Rectal smooth muscle tissue (tissue), 1 donor: ENCODE data around the gene CEP128.

Experiments used
- H3K27ac ChIP-seq: one replicate; pipeline ENCODE4 v1.7.0; 2013; ENCODE audit warnings: low read depth, low read length, inconsistent platforms
- H3K27me3 ChIP-seq: one replicate; pipeline ENCODE4 v1.7.0; 2013; ENCODE audit warnings: low read length; ENCODE audit not compliant: control insufficient read depth, insufficient read depth
- H3K36me3 ChIP-seq: one replicate; pipeline ENCODE4 v1.7.0; 2013; ENCODE audit warnings: low read length; ENCODE audit not compliant: control insufficient read depth, insufficient read depth
- H3K4me1 ChIP-seq: one replicate; pipeline ENCODE4 v1.7.0; 2013; ENCODE audit warnings: low read length; ENCODE audit not compliant: control insufficient read depth, insufficient read depth
- H3K4me3 ChIP-seq: one replicate; pipeline ENCODE4 v1.7.0; 2013; ENCODE audit warnings: low read length
- H3K9ac ChIP-seq: one replicate; pipeline ENCODE4 v1.7.0; 2013; ENCODE audit warnings: low read length

The CEP128 gene

GRCh38 chr14:80608563-80608962 is 333.0 kb downstream of the CEP128 start:
- H3K9ac ChIP-seq: no peak overlapping the region
- H3K27me3 ChIP-seq: no peaks in the 10 kb centered on the region
- no peak overlapping the region for H3K27ac ChIP-seq
- no peak overlapping the region for H3K4me3 ChIP-seq
- no peaks in the 10 kb centered on the region for H3K36me3 ChIP-seq
- H3K4me1 ChIP-seq: no peaks in the 10 kb centered on the region

- H3K27me3 ChIP-seq: no peaks in the 10 kb centered on the region
- no peak overlapping the region for H3K9ac ChIP-seq
- no peaks in the 10 kb centered on the region for H3K36me3 ChIP-seq
- H3K4me1 ChIP-seq: no peaks in the 10 kb centered on the region
- no peak overlapping the region for H3K27ac ChIP-seq
- no peak overlapping the region for H3K4me3 ChIP-seq
Observed at GRCh38 chr14:80607430-80608190, 333.9 kb downstream of the CEP128 start.

- Histone ChIP-seq H3K4me1 (no peaks in the 10 kb centered on the region), H3K9ac (no peak overlapping the region), H3K27me3 (no peaks in the 10 kb centered on the region), H3K4me3 (no peak overlapping the region), H3K36me3 (no peaks in the 10 kb centered on the region), H3K27ac (no peak overlapping the region)
Observed at GRCh38 chr14:80606347-80606772, 335.2 kb downstream of the CEP128 start.

DNA sequence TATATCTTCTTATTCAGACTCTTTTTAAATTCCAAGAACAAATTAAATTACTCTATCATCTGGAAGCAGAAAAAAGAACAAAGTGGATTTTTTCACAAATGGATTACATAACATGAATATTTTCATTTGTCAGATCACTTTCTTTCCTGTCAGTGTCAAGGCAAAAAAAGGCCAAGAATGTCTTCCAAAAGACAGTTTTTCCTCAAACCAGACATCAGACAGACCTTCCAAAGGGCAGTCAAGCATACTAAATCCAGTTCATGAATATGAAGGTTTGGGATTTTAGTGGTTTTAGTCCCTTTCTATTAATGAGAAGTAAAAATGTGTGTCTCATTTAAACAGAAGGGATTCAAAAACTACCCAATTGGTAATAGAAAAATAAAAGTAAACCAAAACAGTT is 336.0 kb downstream of the CEP128 start:
- Histone ChIP-seq H3K27me3 (no peaks in the 10 kb centered on the region), H3K27ac (no peak overlapping the region), H3K36me3 (no peaks in the 10 kb centered on the region), H3K9ac (no peak overlapping the region), H3K4me1 (no peaks in the 10 kb centered on the region), H3K4me3 (no peak overlapping the region)

DNA sequence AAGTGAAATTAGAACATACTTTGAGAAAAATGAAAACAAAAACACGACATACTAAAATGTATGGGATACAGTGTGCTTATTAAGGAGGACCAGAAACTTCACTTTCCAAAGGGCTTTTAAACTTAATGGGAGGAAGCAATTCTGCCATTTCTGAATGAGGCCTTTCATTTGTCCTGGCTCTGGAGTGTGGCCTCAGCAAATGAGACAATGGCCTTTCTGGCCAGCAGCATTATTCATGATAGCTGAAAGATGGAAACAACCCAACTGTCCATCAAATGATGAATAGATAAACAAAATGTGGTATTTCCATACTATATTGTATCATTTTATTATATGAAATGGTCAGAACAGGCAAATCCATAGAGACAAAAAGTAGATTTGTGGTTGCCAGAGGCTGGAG is 338.6 kb downstream of the CEP128 start:
- H3K4me3 ChIP-seq: no peak overlapping the region
- no peak overlapping the region for H3K27ac ChIP-seq

GRCh38 chr14:80587096-80587724 is 354.3 kb downstream of the CEP128 start:
- H3K27ac ChIP-seq: no peak overlapping the region
- H3K9ac ChIP-seq: no peak overlapping the region
- no peaks in the 10 kb centered on the region for H3K4me1 ChIP-seq
- no peak overlapping the region for H3K4me3 ChIP-seq
- no peaks in the 10 kb centered on the region for H3K27me3 ChIP-seq
- H3K36me3 ChIP-seq: no peaks in the 10 kb centered on the region

More for the DNA sequence above, 338.6 kb downstream of the CEP128 start:
- H3K4me1 ChIP-seq: no peaks in the 10 kb centered on the region
- no peak overlapping the region for H3K9ac ChIP-seq
- no peaks in the 10 kb centered on the region for H3K27me3 ChIP-seq
- no peaks in the 10 kb centered on the region for H3K36me3 ChIP-seq

DNA sequence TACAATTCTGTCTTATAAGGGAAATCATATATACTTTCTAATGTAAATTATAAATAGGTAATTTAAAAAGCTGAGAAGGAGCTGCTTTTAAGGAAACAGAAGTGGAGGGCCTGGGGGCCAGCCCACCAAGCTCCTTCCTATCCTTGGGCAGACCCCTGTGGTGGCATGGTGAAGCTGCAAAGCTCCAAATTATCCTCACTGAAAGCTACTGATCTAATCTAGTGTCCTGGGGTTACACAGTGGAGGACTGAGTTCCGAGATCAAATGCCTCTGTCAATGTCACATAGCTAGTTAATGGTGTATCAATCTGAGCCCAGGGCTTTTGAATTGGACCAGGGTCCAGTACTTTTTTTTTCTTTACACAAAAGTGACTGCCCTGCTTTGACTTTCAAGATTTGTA is 355.4 kb downstream of the CEP128 start:
- no peak overlapping the region for H3K4me3 ChIP-seq
- H3K27ac ChIP-seq: no peak overlapping the region
- H3K36me3 ChIP-seq: no peaks in the 10 kb centered on the region
- no peak overlapping the region for H3K9ac ChIP-seq
- no peaks in the 10 kb centered on the region for H3K27me3 ChIP-seq
- H3K4me1 ChIP-seq: no peaks in the 10 kb centered on the region

GRCh38 chr14:80585506-80585835 is 356.1 kb downstream of the CEP128 start:
- H3K4me3 ChIP-seq: no peak overlapping the region
- H3K9ac ChIP-seq: no peak overlapping the region
- H3K4me1 ChIP-seq: no peaks in the 10 kb centered on the region
- H3K27me3 ChIP-seq: no peaks in the 10 kb centered on the region
- H3K27ac ChIP-seq: no peak overlapping the region
- H3K36me3 ChIP-seq: no peaks in the 10 kb centered on the region

DNA sequence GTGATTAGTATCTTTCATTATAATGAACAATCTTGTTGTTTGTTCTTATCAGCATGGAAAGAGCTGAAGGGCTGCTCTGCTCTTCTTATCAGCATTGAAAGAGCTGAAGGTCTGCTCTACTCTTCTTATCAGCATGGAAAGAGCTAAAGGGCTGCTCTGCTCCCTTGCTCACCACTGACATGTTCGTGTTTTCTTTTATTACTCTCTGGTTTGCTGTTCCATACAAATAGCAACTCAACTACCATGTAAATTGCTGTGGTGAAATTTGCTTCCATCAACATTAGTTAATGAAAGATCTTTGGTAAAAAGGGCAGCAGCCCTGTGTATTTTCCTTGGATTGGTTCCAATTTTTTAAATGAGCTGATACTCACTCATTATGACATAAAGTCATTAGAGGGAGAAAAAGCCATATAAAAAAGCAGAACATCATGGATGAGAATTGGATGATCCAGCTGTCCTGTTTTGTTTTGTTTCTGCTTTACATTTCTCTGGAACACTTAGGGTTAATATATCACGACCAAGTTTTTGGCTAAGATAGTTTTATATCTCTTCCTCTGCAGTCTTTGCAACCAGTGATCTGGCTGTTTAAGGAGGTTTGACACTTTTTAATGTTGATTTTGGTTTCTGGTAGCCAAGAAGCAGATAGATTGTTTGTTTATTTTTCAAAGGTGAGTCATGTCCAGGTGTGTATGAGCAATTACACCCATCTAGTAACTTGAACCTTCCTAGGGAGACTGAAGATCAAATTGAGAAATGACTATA is 356.6 kb downstream of the CEP128 start:
- no peak overlapping the region for H3K9ac ChIP-seq
- H3K4me3 ChIP-seq: no peak overlapping the region
- H3K27me3 ChIP-seq: no peaks in the 10 kb centered on the region
- H3K36me3 ChIP-seq: no peaks in the 10 kb centered on the region
- H3K4me1 ChIP-seq: no peaks in the 10 kb centered on the region
- H3K27ac ChIP-seq: no peak overlapping the region

- H3K27me3 ChIP-seq: no peaks in the 10 kb centered on the region
- no peak overlapping the region for H3K4me3 ChIP-seq
- no peak overlapping the region for H3K27ac ChIP-seq
- no peaks in the 10 kb centered on the region for H3K36me3 ChIP-seq
- H3K4me1 ChIP-seq: no peaks in the 10 kb centered on the region
- no peak overlapping the region for H3K9ac ChIP-seq
Observed at GRCh38 chr14:80577599-80577998, 363.9 kb downstream of the CEP128 start.

GRCh38 chr14:80576401-80576800 is 365.1 kb downstream of the CEP128 start:
- Histone ChIP-seq H3K4me1 (no peaks in the 10 kb centered on the region), H3K27ac (no peak overlapping the region), H3K27me3 (no peaks in the 10 kb centered on the region), H3K9ac (no peak overlapping the region), H3K4me3 (no peak overlapping the region), H3K36me3 (no peaks in the 10 kb centered on the region)

DNA sequence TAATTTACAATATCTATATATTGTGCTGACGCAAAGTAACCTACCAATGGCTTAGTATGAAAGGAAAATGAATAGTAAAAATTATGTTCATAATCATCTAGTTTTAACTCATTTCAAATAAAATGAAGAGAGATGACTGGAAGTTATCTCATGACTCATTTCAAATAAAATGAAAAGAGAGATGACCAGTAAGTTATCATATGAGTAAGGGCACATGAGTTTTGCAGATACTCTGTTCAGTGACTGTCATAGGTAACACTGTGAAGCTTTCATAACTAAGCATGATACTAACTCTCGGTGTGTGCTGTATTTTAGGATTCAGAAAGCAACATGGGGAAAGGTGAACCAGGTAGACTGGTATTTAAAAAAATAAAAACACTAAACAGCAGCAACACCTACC is 365.8 kb downstream of the CEP128 start:
- Histone ChIP-seq H3K4me3 (no peak overlapping the region), H3K27me3 (no peaks in the 10 kb centered on the region), H3K4me1 (no peaks in the 10 kb centered on the region), H3K9ac (no peak overlapping the region), H3K36me3 (no peaks in the 10 kb centered on the region), H3K27ac (no peak overlapping the region)
